T-cell (primary cell): ENCODE data around the gene SHISAL1. TPM values are rescaled to one million over a fixed set of nuclear protein-coding genes. Genes with fewer than 3 reads are reported as not detected.

Source experiments
- ATAC-seq, 4 experiments: fragments of 200-7000 bp in 3 of 4; fragments of 150-1000 bp in 1 of 4; cut with Tn5 transposase; replicated peaks in 1 of 4; 1 replicate in 3 of 4; 2 replicates in 1 of 4; pipeline ENCODE4 v1.10.0; 2021; ENCODE audit warnings: moderate library complexity in 3 of 4, mild to moderate bottlenecking in 2 of 4, moderate number of reproducible peaks in 1 of 4
- CTCF ChIA-PET, 2 donors: fragments of 300-600 bp; sonication (Branson Sonifier 250); formaldehyde crosslinking; loops; one replicate each; lab custom pipeline; 2022; ENCODE audit warnings: antibody characterized with exemption in 2 of 2; lab: Charles Lee
- POLR2A ChIA-PET, 2 donors: fragments of 300-600 bp; sonication (Branson Sonifier 250); formaldehyde crosslinking; loops; one replicate each; lab custom pipeline; 2022; ENCODE audit warnings: antibody characterized with exemption in 2 of 2; lab: Charles Lee
- DNase-seq, 35 experiments: peaks; one replicate each; pipeline versions ENCODE4 v3.0.0 to v3.0.0-alpha.2; 2013 to 2023
- H3K27ac ChIP-seq: one replicate; pipeline ENCODE4 v1.5.1; 2013; ENCODE audit warnings: low read length
- H3K27me3 ChIP-seq, 2 experiments: replicated peaks in 1 of 2; 1 replicate in 1 of 2; 2 replicates in 1 of 2; pipeline versions ENCODE4 v1.6.1 to v1.7.0; 2013; ENCODE audit warnings: low read length in 1 of 2, mixed read lengths in 1 of 2; ENCODE audit not compliant: control insufficient read depth in 2 of 2, insufficient read depth in 2 of 2; ENCODE audit errors: extremely low read depth in 1 of 2
- H3K36me3 ChIP-seq, 2 donors: 1 replicate in 1 of 2; 2 replicates in 1 of 2; pipeline versions ENCODE4 v1.6.1 to v1.7.0; 2013; ENCODE audit warnings: low read length in 1 of 2; ENCODE audit not compliant: control insufficient read depth in 2 of 2, insufficient read depth in 1 of 2; ENCODE audit errors: extremely low read depth in 1 of 2
- H3K4me1 ChIP-seq, 2 experiments: 1 replicate in 1 of 2; 2 replicates in 1 of 2; pipeline versions ENCODE4 v1.6.1 to v1.7.0; 2013; ENCODE audit warnings: low read length in 2 of 2, mixed read lengths in 1 of 2; ENCODE audit not compliant: insufficient read depth in 2 of 2, control insufficient read depth in 1 of 2; ENCODE audit errors: extremely low read depth in 1 of 2
- H3K4me3 ChIP-seq, 2 donors: 1 replicate in 1 of 2; 2 replicates in 1 of 2; pipeline versions ENCODE4 v1.5.1 to v1.7.0; 2013; ENCODE audit warnings: mild to moderate bottlenecking in 2 of 2, low read length in 1 of 2, moderate library complexity in 1 of 2; ENCODE audit not compliant: control insufficient read depth in 1 of 2; ENCODE audit errors: extremely low read depth in 1 of 2
- H3K9me3 ChIP-seq: 2 replicates; pipeline ENCODE4 v1.7.0; 2013
- H3K27ac Mint-ChIP-seq, 2 donors: one replicate each; pipeline ENCODE4 v1.8.0; 2020 to 2021; ENCODE audit warnings: mild to moderate bottlenecking in 2 of 2, mixed read lengths in 2 of 2
- H3K27me3 Mint-ChIP-seq, 2 donors: one replicate each; pipeline ENCODE4 v1.8.0; 2021 to 2022; ENCODE audit warnings: mixed read lengths in 2 of 2
- H3K36me3 Mint-ChIP-seq: one replicate; pipeline ENCODE4 v1.8.0; 2021; ENCODE audit warnings: mixed read lengths
- H3K4me1 Mint-ChIP-seq, 3 donors: one replicate each; pipeline ENCODE4 v1.8.0; 2020 to 2022; ENCODE audit warnings: mixed read lengths in 3 of 3, mild to moderate bottlenecking in 1 of 3
- H3K4me3 Mint-ChIP-seq, 3 donors: one replicate each; pipeline ENCODE4 v1.8.0; 2020 to 2022; ENCODE audit warnings: mild to moderate bottlenecking in 3 of 3, mixed read lengths in 3 of 3, moderate library complexity in 3 of 3
- H3K9me3 Mint-ChIP-seq, 3 donors: one replicate each; pipeline ENCODE4 v1.8.0; 2020 to 2022; ENCODE audit warnings: mixed read lengths in 3 of 3
- WGBS: methylation state at CpG from one replicate; pipeline ENCODE4 v1.1.5; 2013; ENCODE audit warnings: missing lambda C conversion rate; ENCODE audit not compliant: insufficient coverage; 5-methylcytosine and 5-hydroxymethylcytosine counted together
- total RNA-seq, 35 experiments: library from RNA in 6 of 35; stranded (reverse) in 6 of 35; fragments of 120-200 nt in 1 of 35; gene quantifications; one replicate each; pipeline versions ENCODE4 v1.2.1 to v1.2.4 and lab custom pipeline; 2013 to 2026

SHISAL1 gene
- total RNA-seq, 5 donors from 2014 or later (not counting 1 experiment from before 2014, with no cell fraction given) = 0.03 to 0.06 TPM; not detected in 3

- no peaks in the 10 kb centered on the region for H3K36me3 ChIP-seq
- WGBS = 63% methylated on average over 4 of the region's 5 CpGs
- H3K4me3 Mint-ChIP-seq = no peak overlapping the region
- peaks cover 0 to 32% of the 10 kb centered on the region in 2 experiments for H3K27me3 ChIP-seq
- POLR2A ChIA-PET = no interaction called here
- ATAC-seq = no peak
- DNase-seq = no peak
- H3K27ac ChIP-seq = no peak overlapping the region
- no peaks in the 10 kb centered on the region for H3K4me1 Mint-ChIP-seq
- H3K27me3 Mint-ChIP-seq = peaks cover 7 to 13% of the 10 kb centered on the region in 2 donors
- CTCF ChIA-PET = no interaction called here
- no peaks in the 10 kb centered on the region for H3K9me3 ChIP-seq
- no peak overlapping the region for H3K4me3 ChIP-seq
- no peaks in the 10 kb centered on the region for H3K36me3 Mint-ChIP-seq
- no peaks in the 10 kb centered on the region for H3K9me3 Mint-ChIP-seq
- H3K4me1 ChIP-seq = no peaks in the 10 kb centered on the region
- no peak overlapping the region for H3K27ac Mint-ChIP-seq
These were observed 40.4 kb downstream of the SHISAL1 start for GRCh38 chr22:44272401-44272771.

- Mint-ChIP-seq H3K9me3 (no peaks in the 10 kb centered on the region), H3K27ac (no peak overlapping the region), H3K36me3 (no peaks in the 10 kb centered on the region), H3K4me1 (no peaks in the 10 kb centered on the region), H3K4me3 (no peak overlapping the region), H3K27me3 (peaks cover 7 to 13% of the 10 kb centered on the region in 2 donors)
- H3K4me3 ChIP-seq = no peak overlapping the region
- ChIA-PET POLR2A (no interaction called here), CTCF (no interaction called here)
- no peak overlapping the region for H3K27ac ChIP-seq
- DNase-seq = no peak
- H3K9me3 ChIP-seq = no peaks in the 10 kb centered on the region
- no peak for ATAC-seq
- no peaks in the 10 kb centered on the region for H3K4me1 ChIP-seq
- H3K27me3 ChIP-seq = peaks cover 0 to 27% of the 10 kb centered on the region in 2 experiments
- WGBS = 84% methylated on average over 8 of the region's 11 CpGs
- no peaks in the 10 kb centered on the region for H3K36me3 ChIP-seq
These were observed 40.9 kb downstream of the SHISAL1 start for GRCh38 chr22:44271732-44272400.

GRCh38 chr22:44271010-44271500 lies 41.7 kb downstream of the SHISAL1 start:
- Mint-ChIP-seq H3K9me3 (no peaks in the 10 kb centered on the region), H3K27ac (no peak overlapping the region), H3K27me3 (peaks cover 7 to 8% of the 10 kb centered on the region in 2 donors), H3K36me3 (no peaks in the 10 kb centered on the region), H3K4me1 (no peaks in the 10 kb centered on the region), H3K4me3 (no peak overlapping the region)
- ChIA-PET POLR2A (no interaction called here), CTCF (no interaction called here)
- H3K36me3 ChIP-seq = no peaks in the 10 kb centered on the region
- H3K27me3 ChIP-seq = peaks cover 0 to 23% of the 10 kb centered on the region in 2 experiments
- DNase-seq = no peak
- no peaks in the 10 kb centered on the region for H3K4me1 ChIP-seq
- no peaks in the 10 kb centered on the region for H3K9me3 ChIP-seq
- H3K4me3 ChIP-seq = no peak overlapping the region
- ATAC-seq = no peak
- H3K27ac ChIP-seq = no peak overlapping the region

GRCh38 chr22:44270556-44270880 lies 42.2 kb downstream of the SHISAL1 start:
- peaks cover 3 to 4% of the 10 kb centered on the region in 2 donors for H3K27me3 Mint-ChIP-seq
- ChIA-PET CTCF (no interaction called here), POLR2A (no interaction called here)
- no peaks in the 10 kb centered on the region for H3K9me3 ChIP-seq
- H3K27me3 ChIP-seq = peaks cover 0 to 18% of the 10 kb centered on the region in 2 experiments
- 77% methylated on average over 9 of the region's 9 CpGs for WGBS
- no peaks in the 10 kb centered on the region for H3K36me3 Mint-ChIP-seq
- no peaks in the 10 kb centered on the region for H3K4me1 Mint-ChIP-seq
- no peak overlapping the region for H3K4me3 ChIP-seq
- H3K4me3 Mint-ChIP-seq = no peak overlapping the region
- H3K27ac Mint-ChIP-seq = no peak overlapping the region
- no peaks in the 10 kb centered on the region for H3K9me3 Mint-ChIP-seq
- no peaks in the 10 kb centered on the region for H3K36me3 ChIP-seq
- no peaks in the 10 kb centered on the region for H3K4me1 ChIP-seq
- ATAC-seq (no peak), DNase-seq (no peak)
- no peak overlapping the region for H3K27ac ChIP-seq

- no peaks in the 10 kb centered on the region for H3K36me3 Mint-ChIP-seq
- H3K4me3 Mint-ChIP-seq = no peak overlapping the region
- no peaks in the 10 kb centered on the region for H3K9me3 ChIP-seq
- H3K27me3 ChIP-seq = peaks cover 0 to 21% of the 10 kb centered on the region in 2 experiments
- no peaks in the 10 kb centered on the region for H3K4me1 Mint-ChIP-seq
- ATAC-seq (no peak), DNase-seq (no peak)
- H3K9me3 Mint-ChIP-seq = no peaks in the 10 kb centered on the region
- H3K27ac Mint-ChIP-seq = no peak overlapping the region
- ChIA-PET CTCF (no interaction called here), POLR2A (no interaction called here)
- H3K4me1 ChIP-seq = no peaks in the 10 kb centered on the region
- WGBS = 85% methylated on average over 10 of the region's 17 CpGs
- H3K4me3 ChIP-seq = no peak overlapping the region
- no peaks in the 10 kb centered on the region for H3K36me3 ChIP-seq
- H3K27me3 Mint-ChIP-seq = peaks cover 3 to 4% of the 10 kb centered on the region in 2 donors
- no peak overlapping the region for H3K27ac ChIP-seq
These were observed 42.8 kb downstream of the SHISAL1 start for GRCh38 chr22:44269757-44270555.

- Histone ChIP-seq H3K27ac (no peak overlapping the region), H3K9me3 (no peaks in the 10 kb centered on the region), H3K4me3 (no peak overlapping the region), H3K4me1 (no peaks in the 10 kb centered on the region), H3K27me3 (peaks cover 0 to 21% of the 10 kb centered on the region in 2 experiments), H3K36me3 (no peaks in the 10 kb centered on the region)
- no peak overlapping the region for H3K27ac Mint-ChIP-seq
- WGBS = 79% methylated on average over 5 of the region's 5 CpGs
- H3K36me3 Mint-ChIP-seq = no peaks in the 10 kb centered on the region
- no peaks in the 10 kb centered on the region for H3K9me3 Mint-ChIP-seq
- H3K4me1 Mint-ChIP-seq = no peaks in the 10 kb centered on the region
- peaks cover 2 to 4% of the 10 kb centered on the region in 2 donors for H3K27me3 Mint-ChIP-seq
- ATAC-seq (no peak), DNase-seq (no peak)
- H3K4me3 Mint-ChIP-seq = no peak overlapping the region
- ChIA-PET POLR2A (no interaction called here), CTCF (no interaction called here)
These were observed 43.6 kb downstream of the SHISAL1 start for GRCh38 chr22:44269117-44269498.
